ENCODE results near the gene PSTPIP1.

Gene PSTPIP1

DNA sequence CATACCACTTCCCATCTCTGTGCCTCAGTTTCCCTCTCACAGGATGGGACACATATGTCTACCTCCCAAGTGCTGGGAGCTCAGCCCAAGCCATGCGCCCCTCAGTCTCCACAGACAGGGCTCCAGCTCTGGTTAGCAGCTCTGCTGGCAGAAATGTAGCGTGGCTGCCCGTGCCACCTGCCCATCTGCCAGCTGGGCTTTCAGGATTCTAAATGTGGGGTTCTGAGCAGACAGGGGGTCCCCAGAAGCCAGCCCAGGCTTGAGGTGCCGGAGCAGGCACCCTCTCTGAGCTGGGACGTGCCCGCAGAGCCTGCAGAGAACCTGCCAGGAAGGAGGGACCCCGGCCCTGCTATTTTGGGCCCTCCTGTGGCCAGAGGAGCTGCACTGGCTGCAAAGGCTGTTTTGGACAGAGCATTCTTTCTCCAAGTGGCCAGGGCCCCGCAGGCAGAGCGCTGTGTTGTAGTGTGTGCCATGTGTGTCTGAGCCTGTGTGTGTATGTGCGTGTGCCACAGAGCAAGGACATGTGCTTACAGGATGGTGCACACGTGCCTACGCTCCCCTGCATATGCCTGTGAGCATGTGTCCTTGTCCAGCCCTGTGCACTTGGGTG, 31.7 kb downstream of the PSTPIP1 start:
- no peak overlapping the region for H2AK5ac ChIP-seq (ENCODE audit: low read length)
- H3K4me3 ChIP-seq (ENCODE audit: low read length): no peak overlapping the region
- no peaks in the 10 kb centered on the region for H3K4me1 ChIP-seq (ENCODE audit: control insufficient read depth, low read depth, low read length)
- no peak overlapping the region for H3K56ac ChIP-seq (ENCODE audit: low read length)
- no peaks in the 10 kb centered on the region for H3K27me3 ChIP-seq (ENCODE audit: insufficient read depth, low read length, poor library complexity)
- H3K27ac ChIP-seq (ENCODE audit: low read depth, low read length): no peak overlapping the region
- H3K36me3 ChIP-seq (ENCODE audit: control insufficient read depth, insufficient read depth, low read length): no peaks in the 10 kb centered on the region
- H4K8ac ChIP-seq (ENCODE audit: low read depth, low read length): no peak overlapping the region
- H2BK120ac ChIP-seq (ENCODE audit: low read depth, low read length): no peak overlapping the region
- no peak for DNase-seq
- no peak overlapping the region for H2BK5ac ChIP-seq (ENCODE audit: low read length)
- H3K79me2 ChIP-seq (ENCODE audit: control insufficient read depth, insufficient read depth, low read length): no peaks in the 10 kb centered on the region
- no CpG with 5 or more reads among the region's 12 CpGs for WGBS (ENCODE audit: extremely low coverage, insufficient coverage, low lambda C conversion rate)
- H3K23ac ChIP-seq (ENCODE audit: low read length): no peak overlapping the region
- no peak overlapping the region for H2BK15ac ChIP-seq (replicated peaks; ENCODE audit: low read depth)
- H3K4ac ChIP-seq (ENCODE audit: low read depth, low read length): no peak overlapping the region
- H3K4me2 ChIP-seq (ENCODE audit: low read length): no peak overlapping the region
- H3K9ac ChIP-seq (ENCODE audit: low read length): no peak overlapping the region
- no peak overlapping the region for H3K18ac ChIP-seq (ENCODE audit: low read length)
- no peaks in the 10 kb centered on the region for H3K79me1 ChIP-seq (ENCODE audit: low read length)
- H4K5ac ChIP-seq (ENCODE audit: low read length): no peak overlapping the region

DNA sequence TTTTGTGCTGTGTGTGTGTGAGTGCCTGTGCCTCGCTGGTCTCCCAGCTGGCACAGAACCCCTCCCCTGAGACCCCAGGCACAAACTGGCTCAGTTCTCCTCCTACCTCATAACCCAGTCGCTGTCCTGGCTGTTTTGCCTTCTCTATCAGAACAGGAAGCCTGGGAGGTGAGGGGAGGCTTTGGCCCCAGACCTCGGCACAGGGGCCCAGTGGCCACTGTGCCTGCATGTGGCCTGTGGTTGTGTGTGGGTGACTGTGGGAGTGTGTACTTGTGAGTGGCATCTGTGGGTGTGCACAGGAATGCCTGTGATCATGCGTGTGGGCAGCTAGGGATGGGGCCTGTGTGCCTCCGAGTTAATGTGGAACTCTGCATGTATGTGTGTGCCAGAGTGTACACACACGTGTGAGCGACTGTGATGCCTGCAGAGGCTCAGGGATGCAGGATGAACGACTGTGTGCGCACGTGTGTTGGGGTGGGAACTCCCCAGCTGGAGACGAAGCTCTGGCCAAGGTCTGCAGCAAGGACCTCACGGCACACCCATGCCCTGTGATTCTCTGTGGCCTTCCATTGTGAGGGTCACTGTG, 32.3 kb downstream of the PSTPIP1 start:
- Histone ChIP-seq H3K4me1 (ENCODE audit: control insufficient read depth, low read depth, low read length) (no peaks in the 10 kb centered on the region), H3K23ac (ENCODE audit: low read length) (no peak overlapping the region), H3K27me3 (ENCODE audit: insufficient read depth, low read length, poor library complexity) (no peaks in the 10 kb centered on the region), H3K4me3 (ENCODE audit: low read length) (no peak overlapping the region), H4K5ac (ENCODE audit: low read length) (no peak overlapping the region), H3K79me2 (ENCODE audit: control insufficient read depth, insufficient read depth, low read length) (no peaks in the 10 kb centered on the region), H4K8ac (ENCODE audit: low read depth, low read length) (no peak overlapping the region), H2AK5ac (ENCODE audit: low read length) (peak overlapping the region; percentile 34), H3K18ac (ENCODE audit: low read length) (no peak overlapping the region), H3K9ac (ENCODE audit: low read length) (no peak overlapping the region), H3K4ac (ENCODE audit: low read depth, low read length) (no peak overlapping the region), H2BK15ac (replicated peaks; ENCODE audit: low read depth) (no peak overlapping the region), H3K79me1 (ENCODE audit: low read length) (no peaks in the 10 kb centered on the region), H3K36me3 (ENCODE audit: control insufficient read depth, insufficient read depth, low read length) (no peaks in the 10 kb centered on the region), H3K27ac (ENCODE audit: low read depth, low read length) (no peak overlapping the region), H3K4me2 (ENCODE audit: low read length) (no peak overlapping the region), H3K56ac (ENCODE audit: low read length) (peak overlapping the region; percentile 72), H2BK120ac (ENCODE audit: low read depth, low read length) (no peak overlapping the region), H2BK5ac (ENCODE audit: low read length) (no peak overlapping the region)
- no peak for DNase-seq
- no CpG with 5 or more reads among the region's 12 CpGs for WGBS (ENCODE audit: extremely low coverage, insufficient coverage, low lambda C conversion rate)

DNA sequence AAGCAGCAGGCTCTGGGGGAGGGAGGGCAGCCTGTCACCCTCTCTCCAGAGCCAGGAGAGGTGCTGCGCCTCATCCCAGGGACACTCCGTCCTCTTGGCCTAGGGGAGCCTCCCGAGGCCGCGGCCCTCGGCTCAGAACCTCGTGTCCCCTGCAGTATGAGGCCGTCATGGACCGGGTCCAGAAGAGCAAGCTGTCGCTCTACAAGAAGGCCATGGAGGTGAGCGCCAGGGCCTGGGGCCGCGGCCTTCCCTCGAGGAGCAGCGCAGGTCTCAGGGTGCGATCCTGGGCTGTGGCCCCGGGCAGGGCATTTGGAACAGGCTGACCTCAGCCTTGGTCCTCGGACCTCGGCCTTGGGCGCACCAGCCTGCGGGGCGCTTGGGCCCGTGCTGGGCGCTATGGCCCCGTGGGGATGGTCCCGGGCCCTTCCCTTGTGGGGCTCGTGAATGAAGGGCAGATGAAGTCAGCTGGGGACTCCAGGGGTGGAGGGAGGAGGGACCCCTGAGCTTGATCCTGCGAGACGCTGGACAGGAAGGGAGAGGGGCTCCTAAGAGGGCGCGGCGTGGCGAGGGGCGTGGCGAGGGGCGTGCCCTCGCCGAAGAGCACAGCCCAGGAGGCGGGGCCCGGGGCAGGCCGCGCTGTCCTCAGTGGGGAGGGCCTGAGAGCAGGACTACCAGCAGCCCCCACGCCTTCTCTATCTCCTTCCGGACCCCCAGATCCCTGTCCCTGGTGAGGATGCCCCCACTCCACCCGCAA, 32.9 kb downstream of the PSTPIP1 start:
- Histone ChIP-seq H3K4me3 (ENCODE audit: low read length) (no peak overlapping the region), H2BK5ac (ENCODE audit: low read length) (no peak overlapping the region), H2AK5ac (ENCODE audit: low read length) (no peak overlapping the region), H3K79me2 (ENCODE audit: control insufficient read depth, insufficient read depth, low read length) (no peaks in the 10 kb centered on the region), H3K18ac (ENCODE audit: low read length) (no peak overlapping the region), H3K27me3 (ENCODE audit: insufficient read depth, low read length, poor library complexity) (no peaks in the 10 kb centered on the region), H4K5ac (ENCODE audit: low read length) (no peak overlapping the region), H3K27ac (ENCODE audit: low read depth, low read length) (no peak overlapping the region), H3K9ac (ENCODE audit: low read length) (peak overlapping the region; percentile 58), H3K4me1 (ENCODE audit: control insufficient read depth, low read depth, low read length) (no peaks in the 10 kb centered on the region), H2BK120ac (ENCODE audit: low read depth, low read length) (no peak overlapping the region), H3K79me1 (ENCODE audit: low read length) (no peaks in the 10 kb centered on the region), H3K36me3 (ENCODE audit: control insufficient read depth, insufficient read depth, low read length) (no peaks in the 10 kb centered on the region), H2BK15ac (replicated peaks; ENCODE audit: low read depth) (no peak overlapping the region), H3K56ac (ENCODE audit: low read length) (peak overlapping the region; percentile 72), H3K23ac (ENCODE audit: low read length) (no peak overlapping the region), H4K8ac (ENCODE audit: low read depth, low read length) (no peak overlapping the region), H3K4me2 (ENCODE audit: low read length) (peak overlapping the region; percentile 38), H3K4ac (ENCODE audit: low read depth, low read length) (no peak overlapping the region)
- peak; percentile 43 for DNase-seq
- no CpG with 5 or more reads among the region's 45 CpGs for WGBS (ENCODE audit: extremely low coverage, insufficient coverage, low lambda C conversion rate)

- Histone ChIP-seq H3K23ac (ENCODE audit: low read length) (no peak overlapping the region), H2BK120ac (ENCODE audit: low read depth, low read length) (no peak overlapping the region), H3K36me3 (ENCODE audit: control insufficient read depth, insufficient read depth, low read length) (no peaks in the 10 kb centered on the region), H3K18ac (ENCODE audit: low read length) (no peak overlapping the region), H4K8ac (ENCODE audit: low read depth, low read length) (no peak overlapping the region), H2AK5ac (ENCODE audit: low read length) (no peak overlapping the region), H3K79me2 (ENCODE audit: control insufficient read depth, insufficient read depth, low read length) (no peaks in the 10 kb centered on the region), H3K56ac (ENCODE audit: low read length) (peak overlapping the region; percentile 68), H3K4ac (ENCODE audit: low read depth, low read length) (no peak overlapping the region), H2BK15ac (replicated peaks; ENCODE audit: low read depth) (no peak overlapping the region), H3K4me2 (ENCODE audit: low read length) (peak overlapping the region; percentile 37), H3K27ac (ENCODE audit: low read depth, low read length) (no peak overlapping the region), H3K4me1 (ENCODE audit: control insufficient read depth, low read depth, low read length) (no peaks in the 10 kb centered on the region), H2BK5ac (ENCODE audit: low read length) (no peak overlapping the region), H3K9ac (ENCODE audit: low read length) (peak overlapping the region; percentile 46), H3K79me1 (ENCODE audit: low read length) (no peaks in the 10 kb centered on the region), H4K5ac (ENCODE audit: low read length) (no peak overlapping the region), H3K27me3 (ENCODE audit: insufficient read depth, low read length, poor library complexity) (no peaks in the 10 kb centered on the region), H3K4me3 (ENCODE audit: low read length) (no peak overlapping the region)
- WGBS (ENCODE audit: extremely low coverage, insufficient coverage, low lambda C conversion rate): no CpG with 5 or more reads among the region's 22 CpGs
- DNase-seq: no peak
Measured at GRCh38 chr15:77028451-77029165, 33.7 kb downstream of the PSTPIP1 start.

GRCh38 chr15:77029166-77030047, 34.5 kb downstream of the PSTPIP1 start:
- H2BK120ac ChIP-seq (ENCODE audit: low read depth, low read length): no peak overlapping the region
- H3K9ac ChIP-seq (ENCODE audit: low read length): no peak overlapping the region
- no peaks in the 10 kb centered on the region for H3K79me2 ChIP-seq (ENCODE audit: control insufficient read depth, insufficient read depth, low read length)
- H3K36me3 ChIP-seq (ENCODE audit: control insufficient read depth, insufficient read depth, low read length): no peaks in the 10 kb centered on the region
- H3K27me3 ChIP-seq (ENCODE audit: insufficient read depth, low read length, poor library complexity): no peaks in the 10 kb centered on the region
- H3K18ac ChIP-seq (ENCODE audit: low read length): no peak overlapping the region
- H2AK5ac ChIP-seq (ENCODE audit: low read length): no peak overlapping the region
- no peak overlapping the region for H3K56ac ChIP-seq (ENCODE audit: low read length)
- no peak overlapping the region for H3K4me3 ChIP-seq (ENCODE audit: low read length)
- H3K79me1 ChIP-seq (ENCODE audit: low read length): no peaks in the 10 kb centered on the region
- no peaks in the 10 kb centered on the region for H3K4me1 ChIP-seq (ENCODE audit: control insufficient read depth, low read depth, low read length)
- no CpG with 5 or more reads among the region's 21 CpGs for WGBS (ENCODE audit: extremely low coverage, insufficient coverage, low lambda C conversion rate)
- H4K8ac ChIP-seq (ENCODE audit: low read depth, low read length): no peak overlapping the region
- no peak overlapping the region for H2BK5ac ChIP-seq (ENCODE audit: low read length)
- H2BK15ac ChIP-seq (replicated peaks; ENCODE audit: low read depth): no peak overlapping the region
- H3K27ac ChIP-seq (ENCODE audit: low read depth, low read length): no peak overlapping the region
- DNase-seq: no peak
- no peak overlapping the region for H3K4ac ChIP-seq (ENCODE audit: low read depth, low read length)
- H4K5ac ChIP-seq (ENCODE audit: low read length): no peak overlapping the region
- H3K23ac ChIP-seq (ENCODE audit: low read length): no peak overlapping the region
- H3K4me2 ChIP-seq (ENCODE audit: low read length): no peak overlapping the region

All from mesendoderm (in vitro differentiated cells).